NCI-H774 (cell line): ENCODE data around the gene GRIK2.

ENCODE experiments used
- DNase-seq: peaks from one replicate; lab custom pipeline; 2025; lab: John Stamatoyannopoulos, UW

The GRIK2 gene

DNA sequence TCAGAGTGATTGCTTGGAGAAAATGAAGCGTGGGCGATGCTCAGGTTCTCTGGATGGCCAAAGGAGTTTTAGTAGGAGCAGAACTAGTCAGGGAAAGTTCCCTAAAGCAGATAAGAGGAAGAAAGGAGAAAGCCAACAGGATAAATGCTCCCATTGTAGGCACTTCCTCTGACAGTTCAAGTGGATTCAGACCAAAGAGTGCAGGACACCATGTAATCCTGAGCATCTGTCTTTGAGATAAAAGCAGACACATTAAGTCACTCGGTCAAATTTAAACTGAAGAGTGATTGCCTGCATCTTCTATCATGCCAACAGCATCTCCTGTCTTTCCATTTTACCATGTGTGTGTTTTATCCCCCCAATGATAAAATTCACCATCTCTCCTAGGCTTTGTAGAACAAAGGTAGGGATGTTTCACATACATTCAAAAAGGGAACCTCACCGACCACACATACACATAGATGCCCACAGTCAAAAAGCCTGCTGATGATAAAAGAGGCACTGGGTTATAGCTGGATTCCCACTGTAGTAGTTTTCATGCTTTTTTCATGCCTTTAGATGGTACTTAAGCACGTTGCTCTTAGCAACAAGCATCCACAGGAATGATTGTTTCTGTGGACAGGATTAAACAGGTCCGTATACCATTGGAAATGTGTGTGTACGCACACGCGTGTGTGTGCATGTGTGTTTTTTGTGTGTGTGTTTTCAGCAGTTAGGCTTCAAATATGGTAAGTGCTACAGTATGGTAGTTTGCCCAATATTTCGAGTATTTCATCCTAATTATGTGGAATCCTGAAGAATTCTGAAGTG lies 7.0 kb downstream of the GRIK2 start:
- no peak for DNase-seq

DNA sequence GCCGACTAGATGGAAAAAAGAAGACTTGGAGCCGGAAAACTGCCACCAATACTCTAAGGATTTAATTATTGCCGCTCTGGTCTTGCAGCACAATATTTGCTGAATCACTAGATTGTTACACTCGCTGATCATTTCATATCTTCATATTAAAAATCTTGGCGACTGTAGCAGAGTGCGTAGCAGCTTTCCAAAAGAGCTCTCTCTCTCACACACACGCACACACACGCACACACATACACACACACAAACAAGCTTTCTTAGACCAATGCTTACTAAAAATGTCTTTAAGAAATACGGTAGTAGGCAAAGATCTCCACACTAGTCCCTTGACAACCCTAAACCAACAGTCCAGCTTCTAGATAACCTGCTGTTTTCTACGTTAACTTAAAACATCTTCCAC lies 7.7 kb downstream of the GRIK2 start:
- no peak for DNase-seq

DNA sequence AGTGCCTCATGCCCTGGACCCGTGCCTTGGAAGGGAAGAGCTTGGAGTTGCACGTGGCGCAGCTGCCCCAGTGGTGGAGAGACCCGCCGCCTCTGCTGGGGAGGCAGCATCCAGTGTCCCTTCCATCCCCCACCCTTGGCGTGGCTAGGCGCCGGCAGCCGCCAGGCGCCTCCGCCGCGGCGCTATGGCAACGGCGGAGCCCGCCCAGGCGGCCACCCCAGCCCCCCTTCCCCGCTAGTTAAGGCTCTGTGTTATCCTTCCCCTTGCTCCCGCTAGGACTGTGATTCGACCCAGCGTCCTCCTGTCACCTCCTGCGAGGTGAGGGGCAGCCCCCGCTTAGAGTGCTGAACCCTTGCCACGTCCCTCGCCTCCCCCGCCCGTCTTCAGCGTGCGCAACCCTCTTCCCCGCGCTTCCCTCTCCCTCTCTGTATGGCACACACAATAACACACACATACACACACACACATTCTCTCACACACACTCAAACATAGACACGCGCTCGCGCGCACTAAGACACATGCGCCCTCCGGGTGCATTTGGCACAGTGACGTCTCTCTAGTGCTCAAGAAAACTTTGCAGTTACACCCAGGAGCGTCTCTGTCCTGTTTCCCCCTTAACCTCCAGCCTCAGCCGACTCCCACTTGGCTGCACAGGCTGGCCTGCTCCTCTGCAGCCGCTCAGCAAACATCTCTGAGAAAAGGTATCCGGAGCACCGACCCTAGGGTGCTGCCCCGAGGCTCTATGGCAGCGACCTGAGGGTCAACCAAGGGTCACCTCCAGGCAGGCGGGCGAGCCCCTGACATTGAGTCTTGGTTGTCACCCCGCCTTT lies 8.5 kb downstream of the GRIK2 start:
- DNase-seq, result peak; percentile 91

DNA sequence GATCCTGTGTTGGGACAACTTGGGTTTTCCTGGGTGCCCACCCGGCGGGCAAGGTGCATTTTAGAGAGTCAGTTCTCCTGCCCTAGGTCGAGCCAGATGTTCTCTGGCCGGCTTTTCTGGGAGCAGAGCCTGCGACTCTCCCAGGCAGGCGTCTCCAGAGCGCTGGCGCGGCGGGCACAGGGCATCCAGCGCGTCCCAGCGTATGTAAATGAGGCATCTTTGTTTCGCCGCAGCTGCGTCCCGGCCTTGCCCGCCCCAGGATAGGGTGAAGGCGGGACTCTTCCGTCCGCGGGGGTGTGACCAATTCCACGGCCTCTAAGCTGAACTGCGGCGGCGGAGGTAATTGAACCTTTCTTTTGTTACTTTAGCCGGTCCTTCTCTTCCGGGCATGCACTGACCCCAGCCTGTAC lies 9.1 kb downstream of the GRIK2 start:
- DNase-seq, result peak; percentile 93

DNA sequence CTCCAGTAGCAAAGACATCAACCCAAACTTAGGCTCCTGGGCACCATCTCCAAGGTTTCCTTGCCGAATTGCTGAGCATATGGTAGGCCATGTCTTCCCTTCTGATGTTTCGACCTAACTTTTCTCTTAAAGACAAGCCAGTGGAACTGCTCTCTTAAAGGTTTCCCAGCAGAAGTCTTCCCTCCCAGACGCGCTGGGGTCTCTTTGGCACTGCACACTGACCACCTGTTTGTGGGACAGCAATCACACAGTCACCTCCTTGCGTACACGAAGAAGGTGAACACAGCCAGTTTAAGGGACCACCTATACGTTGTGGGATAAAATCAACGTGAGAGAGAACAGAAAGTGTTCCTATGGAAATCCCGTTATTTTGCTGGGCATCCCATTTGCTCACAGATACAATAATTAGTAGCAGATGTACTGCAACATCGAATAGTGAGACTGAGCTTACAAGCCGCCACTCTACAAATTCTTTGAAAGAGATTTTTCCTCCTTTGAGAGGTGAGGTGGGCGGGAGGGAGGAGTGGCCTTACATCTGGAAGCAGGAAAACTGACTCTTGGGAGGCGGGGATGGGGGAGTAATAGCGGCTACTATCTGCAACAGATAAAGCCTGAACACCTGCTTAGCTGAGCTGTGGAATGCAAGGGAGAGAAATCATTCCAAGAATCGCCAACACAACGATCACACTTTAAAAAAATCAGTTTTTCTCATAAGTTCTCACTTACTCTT lies 9.9 kb downstream of the GRIK2 start:
- no peak for DNase-seq

DNA sequence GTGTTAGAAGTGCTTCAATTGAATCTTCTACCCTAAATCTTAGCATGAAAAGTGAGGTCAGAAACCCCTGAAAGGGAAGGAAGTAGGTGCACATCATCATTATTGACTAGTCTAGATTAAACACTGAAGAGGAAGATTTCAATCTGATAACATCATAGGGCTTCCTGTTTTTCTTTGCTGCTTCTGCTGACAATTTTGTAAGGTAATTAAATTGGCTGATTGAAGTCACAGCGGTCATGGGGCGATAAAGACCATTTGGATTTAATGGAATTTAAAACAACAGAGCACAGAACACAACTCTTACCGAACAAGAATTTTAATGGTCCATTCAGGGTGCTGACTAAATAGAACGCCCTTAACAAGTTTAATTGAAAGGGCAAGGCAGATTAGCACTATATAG lies 11.3 kb downstream of the GRIK2 start:
- DNase-seq, result no peak

DNA sequence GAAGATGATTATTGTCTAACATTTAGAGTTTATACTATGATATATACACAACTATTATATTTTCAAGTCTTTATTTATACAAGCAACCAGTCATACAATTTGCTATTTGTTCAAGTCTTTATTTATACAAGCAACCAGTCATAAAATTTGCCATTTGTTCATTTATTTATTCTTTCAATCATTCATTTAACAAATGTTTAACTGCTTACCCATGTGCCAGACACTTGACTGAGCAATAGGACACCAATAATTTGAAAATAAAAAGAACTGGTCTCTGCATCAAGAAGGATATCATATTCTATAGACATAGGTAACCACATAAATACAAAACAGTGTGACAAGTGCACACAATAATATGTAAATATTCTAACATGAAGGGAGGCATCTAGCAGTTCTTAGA lies 20.3 kb downstream of the GRIK2 start:
- DNase-seq, result peak; percentile 68

DNA sequence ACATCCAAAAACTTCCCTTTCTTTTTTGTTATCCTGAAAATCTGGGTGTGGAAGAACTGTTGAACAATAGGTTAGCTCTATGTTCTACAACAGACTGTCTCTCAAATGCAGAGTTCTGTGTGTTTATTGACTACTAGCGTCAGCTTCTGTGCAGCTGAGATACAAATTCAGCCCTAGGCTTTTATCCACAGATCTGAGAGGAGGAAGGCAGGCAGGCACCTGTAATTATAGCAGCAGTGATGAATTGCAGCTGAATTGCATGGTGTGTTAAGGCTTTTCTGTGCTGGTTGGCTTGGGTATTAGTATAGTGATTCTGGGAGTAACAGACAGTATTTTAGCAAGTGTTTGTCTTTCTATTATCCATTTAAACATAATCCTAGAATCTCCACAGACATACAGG lies 24.4 kb downstream of the GRIK2 start:
- peak; percentile 68 for DNase-seq

DNA sequence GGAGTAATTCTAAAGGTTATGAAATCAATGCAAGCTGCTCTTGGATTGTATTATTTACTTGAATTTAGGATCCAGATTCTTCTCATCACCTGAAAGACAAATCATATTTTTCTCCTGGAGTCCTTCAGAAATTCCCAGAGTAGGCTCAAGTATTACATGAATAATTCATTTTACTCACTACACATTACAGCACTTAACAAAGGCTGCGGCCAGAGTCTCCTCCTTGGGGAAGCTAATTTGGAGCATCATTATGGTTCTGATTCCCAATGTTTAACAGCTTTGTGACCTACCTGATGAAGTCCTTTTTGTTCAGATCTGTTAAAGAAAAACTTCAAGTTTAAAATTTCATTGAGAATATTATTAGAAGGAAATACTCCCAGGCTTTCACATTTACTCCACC lies 28.7 kb downstream of the GRIK2 start:
- DNase-seq, result no peak

DNA sequence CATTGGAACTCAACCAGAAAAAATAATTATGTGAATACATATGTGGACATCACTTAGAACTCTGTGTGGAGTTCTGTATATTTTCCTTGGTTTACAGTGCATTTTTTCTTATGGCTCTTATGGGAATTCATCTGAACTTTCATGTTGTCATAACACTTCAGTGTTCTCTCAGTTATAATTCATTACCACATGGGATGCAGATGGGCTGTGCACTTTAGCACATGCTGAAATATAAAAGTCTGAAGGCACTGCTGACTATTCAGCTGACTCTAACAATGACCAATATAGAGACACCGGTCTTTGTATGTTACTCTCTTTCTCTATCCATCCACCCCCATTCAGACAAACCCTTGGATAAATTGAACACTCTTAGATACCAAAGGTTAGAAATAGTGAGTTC lies 29.3 kb downstream of the GRIK2 start:
- no peak for DNase-seq

DNA sequence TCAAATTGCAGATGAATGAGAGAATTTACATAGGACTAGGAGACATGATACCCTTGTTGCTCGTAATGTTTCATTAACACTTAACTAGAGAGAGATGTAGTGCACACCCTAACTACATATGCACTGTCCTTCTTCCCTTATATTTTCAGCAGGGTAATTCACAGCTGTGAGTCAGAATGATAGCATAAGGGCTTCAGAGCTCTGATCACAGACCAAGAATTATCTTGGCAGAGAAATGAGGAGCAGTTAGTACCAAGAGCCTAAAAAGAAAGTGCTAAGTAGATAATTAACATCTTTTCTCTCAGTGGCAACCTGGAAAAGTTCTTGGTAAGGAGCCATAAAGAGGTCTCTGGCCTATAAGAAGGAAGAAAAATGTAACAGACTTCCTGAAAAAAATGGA lies 35.8 kb downstream of the GRIK2 start:
- DNase-seq, result no peak

DNA sequence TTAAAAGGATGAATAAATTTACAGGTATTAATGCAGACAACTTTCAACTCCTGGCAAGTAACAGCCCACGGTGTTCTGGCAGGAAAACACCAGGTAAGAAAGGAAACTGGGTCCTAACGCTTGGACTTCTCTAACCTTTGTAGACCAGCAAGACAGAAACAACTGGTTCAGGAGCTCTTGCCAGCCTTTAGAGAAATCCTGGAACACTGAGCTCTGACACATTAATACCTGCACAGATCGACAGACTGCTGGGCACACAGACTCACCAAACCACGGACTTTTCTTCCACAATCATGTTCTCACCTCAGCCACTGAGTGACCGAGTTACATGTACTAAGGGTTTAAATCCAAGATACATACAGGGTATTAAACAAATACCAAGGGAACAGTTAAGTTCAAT lies 36.3 kb downstream of the GRIK2 start:
- no peak for DNase-seq

DNA sequence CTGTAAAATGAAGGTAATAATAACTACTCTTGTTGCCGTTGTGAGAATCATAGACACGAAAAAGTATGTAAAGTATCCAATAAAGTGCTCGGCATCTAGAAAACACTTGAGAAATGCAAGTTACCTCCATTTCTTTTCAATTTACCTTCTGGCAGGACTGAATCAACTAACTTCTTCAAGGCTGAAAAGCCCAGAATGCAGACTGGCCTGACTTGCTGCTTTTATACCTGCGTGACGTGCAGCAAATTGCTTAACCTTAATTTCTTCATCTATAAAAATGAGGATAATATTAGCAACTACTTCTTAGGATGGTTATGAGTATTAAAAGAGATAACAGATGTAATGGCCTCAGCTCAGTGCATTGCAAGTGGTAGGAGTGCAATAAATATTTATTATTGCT lies 39.6 kb downstream of the GRIK2 start:
- DNase-seq, result no peak

DNA sequence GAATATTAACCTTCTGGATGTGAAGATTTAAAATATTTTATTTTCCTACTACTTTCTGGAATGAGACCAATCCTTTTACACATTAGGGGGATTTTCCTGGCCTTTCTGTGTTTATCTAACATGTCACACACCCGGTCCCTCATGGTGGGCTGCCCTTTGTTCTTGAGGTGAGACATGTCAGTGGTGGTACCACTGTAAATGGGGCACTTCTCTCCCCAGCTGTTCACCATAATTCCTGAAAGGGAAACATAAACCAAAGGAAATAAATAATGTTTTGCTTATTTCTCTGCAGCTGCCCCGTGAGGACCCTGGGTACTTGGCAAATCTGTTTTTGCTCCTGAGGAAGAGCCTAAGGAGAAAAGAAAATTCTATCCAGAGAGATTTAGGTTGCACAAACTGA lies 41.1 kb downstream of the GRIK2 start:
- DNase-seq, result no peak

DNA sequence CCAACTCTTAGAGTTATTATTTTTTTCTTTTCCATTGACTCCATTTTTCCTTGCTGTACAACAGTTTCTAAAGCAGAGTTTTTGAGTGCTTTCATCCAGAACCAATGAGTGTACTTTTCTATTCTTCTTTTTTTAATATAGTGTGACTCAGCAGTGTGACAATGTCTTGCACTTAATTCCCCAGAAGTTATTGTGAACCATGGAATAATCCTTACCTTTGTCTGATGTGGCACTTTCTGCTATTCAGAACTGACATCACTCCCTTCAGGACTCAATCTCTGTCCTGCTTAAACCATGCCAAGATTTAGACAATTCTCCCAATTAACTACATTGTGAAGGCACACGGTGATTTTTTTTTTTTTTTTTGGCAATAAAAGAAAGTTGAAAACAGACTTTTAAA lies 41.5 kb downstream of the GRIK2 start:
- DNase-seq, result no peak

DNA sequence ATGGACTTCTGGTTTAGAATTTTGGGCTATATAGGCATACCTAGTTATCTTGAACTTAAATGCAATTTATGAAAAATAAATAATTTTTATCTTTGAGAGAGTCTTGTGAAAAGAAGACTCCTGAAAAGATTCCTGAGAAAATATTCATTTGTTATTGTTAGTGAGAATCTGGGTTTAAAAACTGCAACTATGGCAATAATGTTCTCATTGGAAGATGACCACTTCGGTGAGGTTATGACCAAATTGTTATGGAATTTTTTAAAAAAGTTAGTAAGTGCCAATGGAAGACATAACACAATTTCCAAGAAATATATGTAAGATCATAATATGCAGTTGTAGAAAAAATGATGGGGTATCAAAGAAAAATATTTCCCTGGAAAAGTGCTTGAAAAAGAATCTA lies 46.3 kb downstream of the GRIK2 start:
- no peak for DNase-seq

DNA sequence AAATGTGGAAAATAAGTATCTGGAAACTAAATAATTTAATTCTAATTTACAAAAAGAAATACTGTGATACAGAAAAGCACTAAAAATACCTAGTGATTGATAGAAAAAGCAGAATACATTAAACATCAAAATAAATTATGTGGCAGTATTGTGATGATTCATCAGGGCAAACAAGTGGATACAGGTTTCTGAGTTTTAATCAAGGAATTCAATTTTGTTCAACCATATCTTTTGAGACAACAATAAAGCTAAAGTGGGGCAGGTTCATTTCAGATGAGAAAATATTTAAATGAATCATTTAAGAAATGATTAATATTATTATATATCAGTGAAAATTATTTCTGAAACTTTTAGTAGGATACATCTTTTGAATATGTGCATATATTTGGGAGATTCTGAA lies 49.8 kb downstream of the GRIK2 start:
- no peak for DNase-seq

DNA sequence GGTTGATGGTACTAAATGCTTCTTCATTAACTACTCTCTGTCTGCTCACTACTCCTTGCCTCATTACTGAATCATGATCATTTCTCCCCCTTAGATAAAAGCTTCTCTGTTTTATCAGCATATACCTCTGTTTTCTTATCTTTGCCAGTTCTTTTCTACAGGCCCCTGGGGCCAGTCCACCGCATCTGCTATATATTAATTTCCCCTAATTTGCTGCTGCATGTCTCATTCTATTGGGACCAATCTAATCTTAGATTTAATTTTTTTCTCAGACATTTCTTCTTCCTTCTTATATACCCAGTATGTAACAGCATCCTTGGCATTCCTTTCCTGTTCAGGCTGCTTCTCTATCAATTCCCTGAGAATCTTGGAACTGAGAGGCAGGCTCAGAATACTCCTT lies 51.2 kb downstream of the GRIK2 start:
- no peak for DNase-seq

DNA sequence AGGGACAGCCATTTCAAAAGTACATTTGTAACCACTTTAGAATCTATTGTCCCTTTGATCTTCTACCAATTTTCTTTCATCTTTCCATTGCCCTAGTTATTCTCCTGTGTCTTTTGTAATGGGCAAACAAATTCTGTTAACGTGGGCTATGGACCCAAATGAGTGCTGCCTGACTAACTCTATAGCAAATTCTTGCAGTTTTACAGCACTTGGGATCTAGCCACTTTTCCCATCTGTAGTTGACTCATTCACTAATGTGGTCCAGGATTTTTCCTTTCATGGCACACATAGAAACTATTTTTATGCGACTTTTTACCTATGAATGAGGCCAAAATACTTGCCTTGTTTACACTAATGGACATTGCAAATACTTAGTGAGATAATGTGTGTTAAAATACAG lies 52.0 kb downstream of the GRIK2 start:
- no peak for DNase-seq

DNA sequence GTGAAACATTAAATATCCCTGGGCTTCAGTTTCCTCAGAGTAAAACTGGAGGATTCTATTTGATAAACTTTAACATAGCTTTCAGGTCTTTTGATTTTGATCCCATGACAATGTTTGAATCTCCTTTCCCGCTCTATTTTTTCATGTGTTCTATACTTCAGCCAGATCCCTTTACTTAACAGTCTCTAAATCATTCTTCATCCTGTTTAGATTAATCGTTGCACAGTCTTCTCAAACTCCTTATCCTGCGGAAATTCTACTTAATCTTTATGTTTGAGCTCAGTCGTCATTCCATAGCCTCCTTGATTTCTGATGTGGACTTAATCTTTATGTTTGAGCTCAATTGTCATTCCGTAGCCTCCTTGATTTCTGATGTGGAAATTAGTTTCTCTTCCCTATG lies 57.4 kb downstream of the GRIK2 start:
- DNase-seq, result no peak

DNA sequence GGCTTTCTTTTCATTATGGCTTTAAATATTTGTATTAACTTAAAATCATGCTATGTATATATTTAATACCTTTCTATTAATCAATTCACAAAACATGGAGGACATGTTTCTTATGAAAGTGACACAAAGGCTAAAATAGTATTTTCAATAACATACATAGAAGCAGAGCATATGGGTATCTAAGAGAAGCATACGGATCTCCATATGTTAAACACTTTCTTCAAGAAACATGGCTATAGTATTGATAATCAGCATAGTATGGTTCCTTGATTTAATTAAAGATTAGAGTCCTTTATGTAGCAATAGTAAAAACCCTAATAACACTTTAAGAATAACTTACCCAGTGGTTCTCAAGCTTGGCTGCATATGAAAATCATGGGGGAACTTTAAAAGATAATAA lies 58.5 kb downstream of the GRIK2 start:
- DNase-seq, result no peak

DNA sequence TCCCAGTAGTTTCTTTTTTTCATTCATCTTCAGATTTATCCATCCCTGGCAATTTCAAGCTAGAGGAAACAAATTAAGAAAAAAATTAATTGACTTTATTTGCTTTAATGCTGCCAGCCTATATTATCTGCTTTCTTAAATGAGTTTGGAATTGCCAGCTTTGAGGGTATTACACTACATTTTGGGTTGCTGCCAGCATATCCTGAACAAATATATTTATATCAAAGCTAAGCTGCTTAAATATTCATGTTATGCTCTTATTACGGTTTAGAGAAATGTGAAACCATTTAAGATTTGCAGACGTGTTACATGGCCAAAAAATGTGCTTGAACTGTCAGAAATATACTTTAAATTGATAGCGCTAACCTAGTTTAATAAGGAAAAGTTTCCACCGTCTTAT lies 59.7 kb downstream of the GRIK2 start:
- no peak for DNase-seq

DNA sequence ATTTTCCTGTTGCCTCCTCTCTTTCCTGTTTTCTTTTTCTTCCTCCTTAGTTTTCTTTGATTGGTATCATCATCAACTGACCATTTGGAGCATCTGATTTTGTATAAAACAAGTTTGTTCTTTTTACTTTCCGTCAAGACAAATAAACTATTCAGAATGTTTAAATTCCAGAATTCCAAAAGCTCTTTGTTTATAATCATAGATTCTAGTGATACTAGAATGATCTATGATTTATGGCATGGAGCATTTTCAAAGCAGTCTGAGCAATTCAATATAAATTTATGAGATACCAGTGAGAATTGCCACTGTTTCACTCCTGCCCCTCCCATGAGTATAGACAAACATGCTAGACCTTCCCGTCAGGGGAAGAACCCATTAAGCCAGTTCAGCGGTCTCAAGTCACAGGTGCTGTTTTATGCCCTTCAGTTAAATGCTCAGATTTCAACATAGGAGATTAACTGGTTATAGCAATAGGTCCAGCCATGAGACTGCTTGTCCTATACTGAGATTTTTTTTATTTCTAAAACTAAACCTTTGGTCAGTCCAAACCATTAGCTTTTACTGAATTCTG lies 60.7 kb downstream of the GRIK2 start:
- no peak for DNase-seq
